Measurements from ENCODE around the gene RASSF8. TPM values are rescaled to one million over a fixed set of nuclear protein-coding genes. Genes with fewer than 3 reads are reported as not detected.
A peak's percentile ranks its signal among the peaks of the same experiment; 100 is the strongest.

The RASSF8 gene
- total and polyA plus RNA-seq, 10 donors = 1.4 to 38.0 (median 10.9) TPM

- DNase-seq = no peak
- 47 to 62% (median 52%) methylated on average over 2 of the region's 2 CpGs for WGBS, 5 donors
- no peaks in the 10 kb centered on the region for H3K27me3 ChIP-seq (replicated peaks in 1 of 7)
- TF ChIP-seq POLR2AphosphoS5 (IDR thresholded peaks at IDR 0.05) = no peak
- no peaks in the 10 kb centered on the region for H3K9me3 ChIP-seq
- H3K27ac ChIP-seq = no peak overlapping the region
- no peak overlapping the region for H3K4me3 ChIP-seq
- intact Hi-C loops (cut with DNase I; ENCODE audit: low total_unique reads) = no loop called here
- H3K4me1 ChIP-seq = no peaks in the 10 kb centered on the region
- H3K36me3 ChIP-seq = no peaks in the 10 kb centered on the region
Measured at GRCh38 chr12:25988505-25988904, 30.0 kb downstream of the RASSF8 start.

GRCh38 chr12:25990495-25990894, 32.0 kb downstream of the RASSF8 start:
- H3K27me3 ChIP-seq (replicated peaks in 1 of 7) = no peaks in the 10 kb centered on the region
- H3K27ac ChIP-seq = no peak overlapping the region
- 86 to 96% (median 90%) methylated on average over 2 of the region's 2 CpGs for WGBS, 5 donors
- no peak overlapping the region for H3K4me3 ChIP-seq
- H3K9me3 ChIP-seq = no peaks in the 10 kb centered on the region
- DNase-seq = no peak
- H3K4me1 ChIP-seq = no peaks in the 10 kb centered on the region
- intact Hi-C loops (cut with DNase I; ENCODE audit: low total_unique reads) = no loop called here
- TF ChIP-seq POLR2AphosphoS5 (IDR thresholded peaks at IDR 0.05) = no peak
- no peak for TF ChIP-seq CTCF (IDR thresholded peaks at IDR 0.05 in 8 of 11, conservative IDR thresholded peaks at IDR 0.05 in 3 of 11)
- TF ChIP-seq POLR2A (IDR thresholded peaks at IDR 0.05) = no peak
- H3K36me3 ChIP-seq = no peaks in the 10 kb centered on the region

- Histone ChIP-seq H3K4me1 (no peaks in the 10 kb centered on the region), H3K4me3 (no peak overlapping the region), H3K36me3 (no peaks in the 10 kb centered on the region), H3K27me3 (replicated peaks in 1 of 7) (no peaks in the 10 kb centered on the region), H3K9me3 (no peaks in the 10 kb centered on the region), H3K27ac (no peak overlapping the region)
- WGBS, 5 donors = 68 to 82% (median 71%) methylated on average over 4 of the region's 4 CpGs
- DNase-seq = no peak
- intact Hi-C loops (cut with DNase I; ENCODE audit: low total_unique reads) = no loop called here
- no peak for TF ChIP-seq POLR2A (IDR thresholded peaks at IDR 0.05)
- TF ChIP-seq POLR2AphosphoS5 (IDR thresholded peaks at IDR 0.05) = no peak
- no peak for TF ChIP-seq CTCF (IDR thresholded peaks at IDR 0.05 in 8 of 11, conservative IDR thresholded peaks at IDR 0.05 in 3 of 11)
Measured at GRCh38 chr12:25992026-25992782, 33.7 kb downstream of the RASSF8 start.

- H3K4me3 ChIP-seq = no peak overlapping the region
- H3K9me3 ChIP-seq = no peaks in the 10 kb centered on the region
- TF ChIP-seq CTCF (IDR thresholded peaks at IDR 0.05 in 8 of 11, conservative IDR thresholded peaks at IDR 0.05 in 3 of 11) = no peak
- no peak for TF ChIP-seq POLR2AphosphoS5 (IDR thresholded peaks at IDR 0.05)
- no peak for TF ChIP-seq POLR2A (IDR thresholded peaks at IDR 0.05)
- 84 to 95% (median 92%) methylated on average over 3 of the region's 3 CpGs for WGBS, 5 donors
- DNase-seq = no peak
- H3K27me3 ChIP-seq (replicated peaks in 1 of 7) = no peaks in the 10 kb centered on the region
- intact Hi-C loops (cut with DNase I; ENCODE audit: low total_unique reads) = no loop called here
- H3K36me3 ChIP-seq = no peaks in the 10 kb centered on the region
- H3K27ac ChIP-seq = peak overlapping the region in 1 of 8 donors; percentile 14
- no peaks in the 10 kb centered on the region for H3K4me1 ChIP-seq
Measured at GRCh38 chr12:25993901-25994651, 35.6 kb downstream of the RASSF8 start.

Data from spleen (tissue), 11 donors.